Measurements from ENCODE around the gene TMEM161A. TPM values are rescaled to one million over a fixed set of nuclear protein-coding genes. Genes with fewer than 3 reads are reported as not detected.

The TMEM161A gene
- total and polyA plus RNA-seq, 2 experiments from 2014 or later = 121 to 136 TPM

- no peaks in the 10 kb centered on the region for H3K9me3 ChIP-seq (ENCODE audit: low read depth)
- DNase-seq (ENCODE audit: low read depth in 1 of 2, low spot score in 1 of 2) = no peak
These were observed 41.3 kb downstream of the TMEM161A start for GRCh38 chr19:19096641-19097627.

GRCh38 chr19:19095691-19096090 lies 42.6 kb downstream of the TMEM161A start:
- Histone ChIP-seq H3K36me3 (no peaks in the 10 kb centered on the region), H3K27ac (no peak overlapping the region), H3K9me3 (ENCODE audit: low read depth) (no peaks in the 10 kb centered on the region), H3K4me3 (no peak overlapping the region), H3K4me1 (ENCODE audit: low read depth) (no peaks in the 10 kb centered on the region), H3K27me3 (no peaks in the 10 kb centered on the region)
- TF ChIP-seq CTCF (IDR thresholded peaks at IDR 0.05; ENCODE audit: low read depth, low read length) = no peak
- DNase-seq (ENCODE audit: low read depth in 1 of 2, low spot score in 1 of 2) = no peak

More at GRCh38 chr19:19096641-19097627, 41.3 kb downstream of the TMEM161A start:
- Histone ChIP-seq H3K4me1 (ENCODE audit: low read depth) (no peaks in the 10 kb centered on the region), H3K27ac (no peak overlapping the region), H3K36me3 (no peaks in the 10 kb centered on the region), H3K4me3 (no peak overlapping the region), H3K27me3 (no peaks in the 10 kb centered on the region)
- no peak for TF ChIP-seq CTCF (IDR thresholded peaks at IDR 0.05; ENCODE audit: low read depth, low read length)

GRCh38 chr19:19094513-19094912 lies 43.8 kb downstream of the TMEM161A start:
- no peak overlapping the region for H3K27ac ChIP-seq
- H3K9me3 ChIP-seq (ENCODE audit: low read depth) = no peaks in the 10 kb centered on the region
- no peaks in the 10 kb centered on the region for H3K36me3 ChIP-seq
- no peaks in the 10 kb centered on the region for H3K4me1 ChIP-seq (ENCODE audit: low read depth)
- DNase-seq (ENCODE audit: low read depth in 1 of 2, low spot score in 1 of 2) = no peak
- TF ChIP-seq CTCF (IDR thresholded peaks at IDR 0.05; ENCODE audit: low read depth, low read length) = no peak
- H3K4me3 ChIP-seq = no peak overlapping the region
- no peaks in the 10 kb centered on the region for H3K27me3 ChIP-seq

- Histone ChIP-seq H3K4me1 (ENCODE audit: low read depth) (no peaks in the 10 kb centered on the region), H3K4me3 (no peak overlapping the region), H3K36me3 (no peaks in the 10 kb centered on the region), H3K9me3 (ENCODE audit: low read depth) (no peaks in the 10 kb centered on the region), H3K27me3 (no peaks in the 10 kb centered on the region), H3K27ac (no peak overlapping the region)
- TF ChIP-seq CTCF (IDR thresholded peaks at IDR 0.05; ENCODE audit: low read depth, low read length) = no peak
- DNase-seq (ENCODE audit: low read depth in 1 of 2, low spot score in 1 of 2) = no peak
These were observed 50.6 kb downstream of the TMEM161A start for GRCh38 chr19:19087676-19088075.

- no peaks in the 10 kb centered on the region for H3K27me3 ChIP-seq
- H3K9me3 ChIP-seq (ENCODE audit: low read depth) = no peaks in the 10 kb centered on the region
- H3K27ac ChIP-seq = no peak overlapping the region
- DNase-seq (ENCODE audit: low read depth in 1 of 2, low spot score in 1 of 2) = no peak
- no peak for TF ChIP-seq CTCF (IDR thresholded peaks at IDR 0.05; ENCODE audit: low read depth, low read length)
- H3K4me1 ChIP-seq (ENCODE audit: low read depth) = no peaks in the 10 kb centered on the region
- no peak overlapping the region for H3K4me3 ChIP-seq
- no peaks in the 10 kb centered on the region for H3K36me3 ChIP-seq
These were observed 54.7 kb downstream of the TMEM161A start for GRCh38 chr19:19083413-19084178.

Data from cardiac muscle cell (in vitro differentiated cells and primary cell).